ENCODE results near the gene UFC1. TPM values are rescaled to one million over a fixed set of nuclear protein-coding genes. Genes with fewer than 3 reads are reported as not detected.

UFC1 gene
- total RNA-seq, 1 donor from 2014 or later, result 76.4 TPM

DNA sequence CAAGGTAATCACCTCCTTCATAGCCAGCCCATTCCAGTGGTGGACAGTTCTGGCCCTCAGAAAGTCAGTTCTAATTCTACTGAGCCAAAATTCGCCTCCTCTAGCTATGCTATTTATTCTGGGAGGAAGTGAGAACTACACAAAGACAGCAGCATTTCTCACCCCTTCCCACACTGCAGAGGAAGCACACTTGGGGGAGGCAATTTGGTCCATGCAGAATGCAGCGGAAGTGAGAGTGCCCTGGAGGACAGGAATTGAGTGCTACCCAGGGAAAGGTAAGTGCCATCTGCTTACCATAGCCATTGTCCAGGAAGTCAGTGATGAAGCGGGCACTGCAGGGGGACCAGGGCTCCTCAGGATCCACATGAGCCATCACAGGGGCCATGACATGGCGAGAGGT, 41.4 kb downstream of the UFC1 start:
- Histone ChIP-seq H3K27me3 (ENCODE audit: low read depth) (no peaks in the 10 kb centered on the region), H3K9me3 (replicated peaks) (no peaks in the 10 kb centered on the region), H3K27ac (replicated peaks) (no peak overlapping the region), H3K4me1 (peaks cover 83% of the 10 kb centered on the region), H3K36me3 (peaks cover 29% of the 10 kb centered on the region), H3K4me3 (peak overlapping the region; percentile 67)
- TF ChIP-seq CTCF (IDR thresholded peaks at IDR 0.05; ENCODE audit: borderline replicate concordance), result no peak
- no peak for DNase-seq
- intact Hi-C loops (cut with micrococcal nuclease), result no loop called here

DNA sequence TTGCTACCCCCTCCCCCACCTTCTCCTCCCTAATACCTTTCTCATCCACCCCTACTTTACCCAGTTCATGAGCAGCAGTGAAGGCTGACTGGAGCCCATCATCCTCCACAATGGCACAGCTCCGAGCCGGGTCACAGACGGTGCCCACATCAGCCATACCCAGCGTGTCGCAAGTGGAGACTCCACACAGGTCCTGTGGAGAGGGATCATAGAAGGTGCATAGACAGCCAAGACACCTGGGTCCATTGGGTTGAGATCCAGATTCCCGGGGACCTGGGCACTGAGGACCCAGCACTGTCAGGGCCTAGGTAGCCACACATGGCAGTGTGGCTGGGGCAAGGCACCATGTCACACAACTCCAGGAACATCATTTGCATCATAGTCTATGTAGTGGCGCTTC, 42.3 kb downstream of the UFC1 start:
- no peak for DNase-seq
- Histone ChIP-seq H3K27ac (replicated peaks) (peak overlapping the region; percentile 99), H3K27me3 (ENCODE audit: low read depth) (no peaks in the 10 kb centered on the region), H3K36me3 (peaks cover 23% of the 10 kb centered on the region), H3K9me3 (replicated peaks) (no peaks in the 10 kb centered on the region), H3K4me3 (peak overlapping the region; percentile 67), H3K4me1 (peaks cover 91% of the 10 kb centered on the region)
- no peak for TF ChIP-seq CTCF (IDR thresholded peaks at IDR 0.05; ENCODE audit: borderline replicate concordance)
- intact Hi-C loops (cut with micrococcal nuclease), result no loop called here

GRCh38 chr1:161196521-161197451, 43.0 kb downstream of the UFC1 start:
- Histone ChIP-seq H3K4me3 (peak overlapping the region; percentile 67), H3K36me3 (peaks cover 16% of the 10 kb centered on the region), H3K27ac (replicated peaks) (peak overlapping the region; percentile 99), H3K4me1 (peaks cover 98% of the 10 kb centered on the region), H3K9me3 (replicated peaks) (no peaks in the 10 kb centered on the region), H3K27me3 (ENCODE audit: low read depth) (no peaks in the 10 kb centered on the region)
- intact Hi-C loops (cut with micrococcal nuclease), result no loop called here
- peak; percentile 55 for DNase-seq
- no peak for TF ChIP-seq CTCF (IDR thresholded peaks at IDR 0.05; ENCODE audit: borderline replicate concordance)

DNA sequence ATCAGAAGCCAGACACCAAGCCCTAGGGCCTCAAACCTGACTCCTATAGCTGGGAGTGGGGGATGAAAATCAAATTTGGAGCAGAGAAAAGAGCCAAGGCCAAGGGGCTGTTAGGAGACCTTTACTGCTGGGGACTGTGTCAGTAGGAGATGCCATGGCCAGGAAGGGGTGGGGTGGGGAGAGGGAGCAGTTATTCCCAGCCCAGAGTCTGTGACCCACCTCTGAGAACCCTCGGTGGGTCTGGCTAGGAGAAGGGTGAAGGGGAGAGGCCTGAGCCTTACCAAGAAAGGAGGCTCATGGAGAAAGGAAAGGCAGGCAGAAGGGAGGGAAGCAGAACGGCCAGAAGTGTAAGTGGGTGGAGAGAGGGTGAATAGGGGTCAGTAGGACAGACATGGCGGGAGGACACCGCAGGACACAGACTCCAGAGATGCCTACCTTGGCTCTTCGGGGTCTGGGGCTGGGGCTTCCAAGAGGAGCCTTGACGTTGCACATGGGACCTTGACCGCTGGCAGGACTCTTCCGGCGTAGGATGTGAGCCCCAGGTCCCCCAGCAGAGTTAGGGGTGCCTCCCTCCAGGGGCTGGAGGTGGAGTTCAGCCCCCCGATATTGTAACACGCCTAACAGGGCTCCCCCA, 43.9 kb downstream of the UFC1 start:
- no peak for DNase-seq
- no peaks in the 10 kb centered on the region for H3K9me3 ChIP-seq (replicated peaks)
- no peak for TF ChIP-seq CTCF (IDR thresholded peaks at IDR 0.05; ENCODE audit: borderline replicate concordance)
- no peaks in the 10 kb centered on the region for H3K27me3 ChIP-seq (ENCODE audit: low read depth)
- peak overlapping the region; percentile 99 for H3K27ac ChIP-seq (replicated peaks)
- intact Hi-C loops (cut with micrococcal nuclease), result no loop called here
- peaks cover 13% of the 10 kb centered on the region for H3K36me3 ChIP-seq
- H3K4me3 ChIP-seq, result peak overlapping the region; percentile 67
- H3K4me1 ChIP-seq, result peaks cover 96% of the 10 kb centered on the region

DNA sequence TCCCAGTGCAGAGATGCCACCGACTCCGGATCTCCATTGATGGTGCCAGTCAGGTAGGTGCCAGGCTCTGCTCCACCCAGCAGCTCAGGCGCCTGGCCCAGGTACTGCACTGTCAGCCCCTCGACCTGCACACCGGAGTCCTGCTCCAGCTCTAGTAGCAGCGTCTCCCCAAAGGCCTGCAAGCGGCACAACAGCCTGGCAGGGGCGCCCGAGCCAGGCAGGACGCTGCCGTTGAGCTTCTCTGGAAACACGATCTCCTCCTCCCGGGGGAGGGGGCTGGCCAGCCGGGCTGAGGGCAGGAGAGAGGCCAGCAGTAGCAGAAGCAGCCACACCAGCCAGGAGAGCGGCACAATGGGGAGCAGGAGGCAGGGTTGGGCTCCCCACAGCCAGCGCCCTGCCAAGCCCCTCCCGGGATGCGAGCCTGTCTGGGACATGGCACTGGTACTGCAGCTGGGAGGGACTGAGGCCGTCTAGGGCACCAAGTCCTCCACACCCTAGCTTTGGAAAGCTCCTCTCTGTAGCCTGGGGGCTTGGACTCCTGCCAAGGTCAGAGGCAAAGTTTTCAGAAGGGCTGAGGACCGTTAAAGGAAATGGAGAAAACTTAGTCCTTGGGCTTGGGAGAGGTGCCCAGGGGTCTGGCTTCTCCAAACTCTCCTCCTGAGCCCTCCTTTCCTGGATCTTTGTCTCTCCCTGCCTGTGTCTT, 44.6 kb downstream of the UFC1 start:
- Histone ChIP-seq H3K27ac (replicated peaks) (peak overlapping the region; percentile 99), H3K36me3 (peaks cover 14% of the 10 kb centered on the region), H3K9me3 (replicated peaks) (no peaks in the 10 kb centered on the region), H3K4me3 (peak overlapping the region; percentile 67), H3K4me1 (peaks cover 96% of the 10 kb centered on the region), H3K27me3 (ENCODE audit: low read depth) (no peaks in the 10 kb centered on the region)
- DNase-seq, result peak; percentile 34
- no peak for TF ChIP-seq CTCF (IDR thresholded peaks at IDR 0.05; ENCODE audit: borderline replicate concordance)
- intact Hi-C loops (cut with micrococcal nuclease), result no loop called here

Measured in left ventricle myocardium inferior (tissue), 1 donor.